ENCODE results near the gene STK32C.
"Not testable (repeated sequence)": the region's sequence is repeated elsewhere in the genome, so short reads cannot be mapped to it uniquely, and the experiment has no call there.

Gene STK32C

DNA sequence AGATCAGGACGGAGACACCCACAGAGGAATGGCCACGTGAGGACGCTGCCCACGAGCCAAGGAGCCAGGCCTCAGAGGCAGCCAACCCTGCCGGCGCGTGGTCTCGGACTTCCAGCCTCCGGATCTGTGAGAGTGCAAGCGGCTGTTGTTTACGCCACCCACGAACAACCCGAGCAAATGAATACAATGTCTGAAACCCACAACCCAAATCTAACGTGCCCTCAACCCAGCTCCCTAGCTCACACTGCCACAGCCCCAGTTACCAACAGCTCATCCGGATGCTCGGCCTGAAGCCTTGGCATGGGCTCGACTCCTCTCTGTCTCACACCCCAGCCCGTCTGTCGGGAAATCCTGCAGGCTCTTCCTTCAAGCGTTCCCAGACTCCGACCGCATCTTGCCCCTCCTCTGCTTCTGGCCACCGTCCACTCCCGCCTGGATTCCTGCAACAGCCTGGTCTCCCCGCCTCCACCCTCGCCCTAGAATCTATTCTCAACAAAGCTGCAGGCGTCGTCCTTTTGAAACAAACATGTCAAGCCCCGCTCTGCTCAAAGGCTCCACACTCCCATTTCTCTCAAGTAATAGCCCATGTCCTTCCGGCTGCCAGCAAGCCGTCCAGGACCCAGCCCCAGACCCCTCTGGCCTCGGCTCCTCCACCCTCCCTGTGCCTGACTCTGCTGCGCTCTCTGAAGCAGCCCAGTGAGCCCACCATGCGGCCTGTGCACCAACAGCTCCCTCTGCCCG lies 35.3 kb downstream of the STK32C start:
- H3K27ac ChIP-seq = no peak overlapping the region
- TF ChIP-seq, protein P1, sequence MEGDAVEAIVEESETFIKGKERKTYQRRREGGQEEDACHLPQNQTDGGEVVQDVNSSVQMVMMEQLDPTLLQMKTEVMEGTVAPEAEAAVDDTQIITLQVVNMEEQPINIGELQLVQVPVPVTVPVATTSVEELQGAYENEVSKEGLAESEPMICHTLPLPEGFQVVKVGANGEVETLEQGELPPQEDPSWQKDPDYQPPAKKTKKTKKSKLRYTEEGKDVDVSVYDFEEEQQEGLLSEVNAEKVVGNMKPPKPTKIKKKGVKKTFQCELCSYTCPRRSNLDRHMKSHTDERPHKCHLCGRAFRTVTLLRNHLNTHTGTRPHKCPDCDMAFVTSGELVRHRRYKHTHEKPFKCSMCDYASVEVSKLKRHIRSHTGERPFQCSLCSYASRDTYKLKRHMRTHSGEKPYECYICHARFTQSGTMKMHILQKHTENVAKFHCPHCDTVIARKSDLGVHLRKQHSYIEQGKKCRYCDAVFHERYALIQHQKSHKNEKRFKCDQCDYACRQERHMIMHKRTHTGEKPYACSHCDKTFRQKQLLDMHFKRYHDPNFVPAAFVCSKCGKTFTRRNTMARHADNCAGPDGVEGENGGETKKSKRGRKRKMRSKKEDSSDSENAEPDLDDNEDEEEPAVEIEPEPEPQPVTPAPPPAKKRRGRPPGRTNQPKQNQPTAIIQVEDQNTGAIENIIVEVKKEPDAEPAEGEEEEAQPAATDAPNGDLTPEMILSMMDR (IDR thresholded peaks at IDR 0.05) = no peak

DNA sequence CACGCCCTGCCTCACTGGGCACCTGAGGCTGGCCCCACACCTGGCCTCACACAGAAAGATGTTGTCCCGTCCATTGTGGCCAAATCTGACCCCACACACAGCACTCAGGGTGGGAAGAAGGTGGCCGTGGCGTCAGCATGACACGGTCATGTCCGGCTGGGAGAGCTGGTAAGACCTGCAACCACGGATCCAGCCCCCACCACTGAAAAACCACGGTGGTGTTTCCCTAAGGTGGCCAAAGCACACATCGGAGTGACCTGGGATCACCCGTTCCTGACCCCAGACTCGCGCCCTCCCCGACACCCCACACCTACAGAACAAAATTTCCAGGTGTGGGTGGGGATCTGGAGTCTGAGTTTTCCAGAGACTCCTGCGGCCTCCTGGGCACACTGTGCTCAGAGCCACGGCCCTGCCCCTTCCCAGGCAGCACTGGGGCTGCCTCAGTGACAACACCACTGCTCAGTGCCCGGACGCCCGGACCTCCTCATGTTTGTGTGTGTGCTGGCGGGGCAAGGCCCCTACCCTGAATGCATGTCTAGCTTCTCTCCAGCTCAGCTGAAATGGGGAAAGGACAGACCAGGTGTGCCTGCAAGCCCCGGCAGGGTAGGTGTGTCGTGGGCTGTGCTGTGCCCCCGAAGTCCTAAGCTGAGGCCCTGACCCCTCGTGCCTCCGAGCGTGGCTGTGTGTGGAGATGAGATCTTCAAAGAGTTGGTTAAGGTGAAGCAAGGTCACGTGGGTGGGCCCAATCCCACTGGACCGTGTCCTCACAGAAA lies 36.1 kb downstream of the STK32C start:
- TF ChIP-seq, protein P1 (IDR thresholded peaks at IDR 0.05) = no peak
- TF ChIP-seq ZFX (IDR thresholded peaks at IDR 0.05; ENCODE audit: borderline replicate concordance) = no peak
- no peak overlapping the region for H3K27ac ChIP-seq

DNA sequence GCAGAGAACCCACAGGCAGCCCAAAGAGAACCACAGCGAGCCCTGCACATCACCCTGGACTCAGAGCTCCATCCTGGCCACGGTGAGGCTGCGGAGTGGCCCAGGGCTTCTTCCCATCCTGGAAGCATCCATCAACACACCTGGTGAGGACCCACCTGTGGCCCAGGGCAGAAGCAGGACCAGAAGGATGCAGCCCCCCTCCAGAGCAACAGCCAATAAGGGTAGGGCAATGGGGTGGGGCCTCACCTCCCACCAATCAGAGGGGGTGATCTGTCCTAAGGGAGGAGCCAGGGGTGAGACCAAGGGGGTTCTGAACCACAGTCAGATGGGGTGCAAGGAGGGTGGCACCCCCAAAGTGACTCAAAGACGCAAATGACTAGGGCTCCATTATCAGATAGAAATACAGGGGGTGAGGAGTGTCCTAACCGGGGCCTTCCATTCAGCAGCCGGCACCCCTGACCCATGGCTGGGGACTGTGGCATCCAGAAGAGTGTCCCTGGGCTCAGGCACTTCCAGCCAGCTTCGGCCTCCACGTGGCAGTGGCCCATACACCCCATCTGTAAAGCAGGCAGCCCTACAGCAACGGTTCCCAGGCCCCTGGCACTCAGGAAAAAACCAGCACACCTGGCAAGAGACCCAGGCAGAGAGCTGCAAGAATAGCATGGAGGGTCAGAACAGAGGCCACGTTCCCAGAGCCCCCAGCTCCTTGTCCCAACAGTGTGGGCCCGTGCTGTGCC lies 36.9 kb downstream of the STK32C start:
- TF ChIP-seq, protein P1 (IDR thresholded peaks at IDR 0.05) = no peak
- TF ChIP-seq ZFX (IDR thresholded peaks at IDR 0.05; ENCODE audit: borderline replicate concordance) = no peak
- H3K27ac ChIP-seq = no peak overlapping the region

DNA sequence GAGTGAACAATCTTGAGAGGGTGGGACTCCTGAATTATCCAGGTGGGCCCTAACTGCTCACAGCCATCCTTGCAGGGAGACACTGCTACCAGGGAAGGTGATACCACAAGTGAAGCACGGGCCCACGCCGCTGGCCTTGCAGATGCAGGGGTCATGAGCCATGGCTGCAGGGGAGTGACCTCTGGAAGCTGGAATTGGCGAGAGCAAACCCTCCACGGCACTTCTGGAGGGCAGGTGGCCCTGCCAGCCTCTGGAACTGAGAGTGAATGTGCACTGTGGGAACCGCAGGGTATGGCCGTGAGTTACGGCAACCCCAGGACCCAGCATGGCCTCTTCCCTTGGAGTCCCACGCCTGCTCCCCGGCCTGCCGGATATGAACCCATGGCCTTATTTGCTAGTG lies 37.5 kb downstream of the STK32C start:
- H3K27ac ChIP-seq = no peak overlapping the region
- no peak for TF ChIP-seq ZFX (IDR thresholded peaks at IDR 0.05; ENCODE audit: borderline replicate concordance)
- TF ChIP-seq, protein P1 (IDR thresholded peaks at IDR 0.05) = no peak

DNA sequence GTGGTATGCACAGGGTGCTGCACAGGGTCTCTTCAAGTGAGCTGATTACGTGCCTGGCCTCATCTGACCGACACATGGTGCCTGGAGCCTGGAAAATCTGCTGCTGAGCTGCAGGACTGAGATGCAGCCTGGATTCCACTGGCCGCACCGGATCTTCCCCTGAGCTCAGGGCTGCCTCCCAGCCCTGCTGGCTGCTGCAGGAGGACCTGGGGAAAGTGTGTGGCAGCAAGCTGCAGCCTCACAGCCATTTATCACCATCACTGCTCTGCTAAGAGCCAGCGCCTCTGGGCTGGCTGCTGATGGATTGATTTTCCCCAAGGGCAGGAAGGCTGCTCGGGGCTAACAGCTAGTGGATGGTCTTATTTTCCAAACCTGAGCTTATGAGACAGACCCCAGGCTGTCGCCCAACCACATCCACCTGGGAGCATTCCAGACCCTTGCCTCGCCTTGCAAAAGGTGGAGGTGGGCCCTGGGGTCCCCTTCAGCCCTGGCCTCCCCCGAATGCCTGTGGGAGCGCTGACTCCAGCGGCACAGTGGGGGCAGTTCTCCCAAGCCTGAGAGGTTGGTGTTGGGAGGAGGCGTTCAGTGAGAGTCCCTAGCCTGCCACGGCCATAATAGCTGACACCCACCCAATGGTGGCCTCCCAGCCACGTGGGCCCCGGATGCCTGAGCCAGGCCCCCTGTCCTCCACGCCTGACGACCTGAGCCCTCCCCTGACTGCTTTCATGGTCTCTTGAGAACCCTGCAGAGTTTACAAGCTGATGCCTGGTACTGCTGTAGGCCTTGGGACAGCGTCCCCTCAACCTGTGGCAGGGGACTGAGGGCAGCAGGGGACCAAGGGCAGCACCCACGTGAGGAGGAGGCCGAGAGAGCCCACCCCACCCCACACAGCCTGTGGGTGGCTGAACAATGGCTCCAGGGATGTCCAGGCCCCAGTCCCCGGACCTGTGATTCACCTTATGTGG lies 38.2 kb downstream of the STK32C start:
- H3K27ac ChIP-seq = no peak overlapping the region
- TF ChIP-seq, protein P1 (IDR thresholded peaks at IDR 0.05) = no peak
- TF ChIP-seq ZFX (IDR thresholded peaks at IDR 0.05; ENCODE audit: borderline replicate concordance) = no peak

DNA sequence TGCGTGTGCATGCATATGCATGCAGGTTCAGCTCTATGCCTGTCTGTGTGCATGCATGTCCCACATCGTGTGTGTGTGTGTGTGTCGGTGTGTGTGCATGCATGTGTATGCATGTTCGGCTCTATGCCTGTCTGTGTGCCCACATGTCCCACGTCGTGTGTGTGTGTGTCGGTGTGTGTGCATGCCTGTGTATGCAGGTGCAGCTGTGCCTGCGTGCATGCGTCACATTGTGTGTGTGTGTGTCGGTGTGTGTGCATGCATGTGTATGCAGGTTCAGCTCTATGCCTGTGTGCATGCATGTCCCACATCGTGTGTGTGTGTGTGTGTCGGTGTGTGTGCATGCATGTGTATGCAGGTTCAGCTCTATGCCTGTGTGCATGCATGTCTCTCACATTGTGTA lies 39.8 kb downstream of the STK32C start:
- not testable (repeated sequence) for H3K27ac ChIP-seq

DNA sequence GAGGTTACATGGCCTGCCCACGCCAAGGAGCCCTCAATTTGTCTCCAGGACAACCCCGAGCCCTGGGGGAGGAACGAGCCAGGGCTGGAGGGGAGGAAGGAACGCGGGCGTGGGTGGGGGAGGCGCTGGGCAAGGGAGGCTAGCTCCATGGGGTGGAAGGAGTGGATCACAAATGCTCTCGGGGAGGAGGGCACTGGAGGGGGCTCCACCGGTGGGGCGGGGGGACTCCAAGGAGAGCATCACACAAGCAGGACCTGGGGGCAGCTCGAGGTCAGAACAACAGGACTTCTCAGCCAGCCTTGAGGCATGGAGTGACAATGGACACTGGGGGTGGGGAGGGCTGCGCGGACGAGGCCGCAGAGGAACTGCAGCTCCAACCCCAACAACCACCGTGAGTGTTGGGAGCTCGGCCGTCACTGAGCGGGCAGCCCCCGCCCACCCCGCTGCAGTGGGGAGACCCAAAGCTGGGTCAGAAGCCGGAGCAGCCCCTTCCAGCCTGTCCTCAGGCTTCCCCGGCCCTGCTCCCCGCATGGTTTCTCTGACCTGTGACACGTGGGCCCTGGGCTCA lies 41.1 kb downstream of the STK32C start:
- no peak overlapping the region for H3K27ac ChIP-seq
- TF ChIP-seq, protein P1 (IDR thresholded peaks at IDR 0.05) = no peak
- no peak for TF ChIP-seq ZFX (IDR thresholded peaks at IDR 0.05; ENCODE audit: borderline replicate concordance)

Data from 22Rv1 (cell line).